Breast epithelium (tissue), 4 donors: ENCODE results near the gene TMEM198. TPM values are rescaled to one million over a fixed set of nuclear protein-coding genes. Genes with fewer than 3 reads are reported as not detected.

Experiments
- DNase-seq, 2 donors: peaks; one replicate each; pipeline ENCODE4 v3.0.0-alpha.2; 2019; ENCODE audit warnings: low spot score in 2 of 2
- H3K27ac ChIP-seq, 2 donors: fragments of 200-600 bp; sonication (generic) in 1 of 2; one replicate each; pipeline ENCODE4 v1.5.1; 2016 to 2019; ENCODE audit warnings: mild to moderate bottlenecking in 1 of 2
- H3K27me3 ChIP-seq, 2 donors: fragments of 200-600 bp; sonication (generic) in 1 of 2; one replicate each; pipeline versions ENCODE4 v1.5.1 to v1.6.0; 2017 to 2019; ENCODE audit warnings: control low read depth in 1 of 2, mild to moderate bottlenecking in 1 of 2
- H3K36me3 ChIP-seq: fragments of 200-600 bp; one replicate; pipeline ENCODE4 v1.5.1; 2019
- H3K4me1 ChIP-seq, 2 donors: fragments of 200-600 bp; sonication (generic); one replicate each; pipeline ENCODE4 v1.5.1; 2016 to 2019; ENCODE audit warnings: control low read depth in 1 of 2
- H3K4me3 ChIP-seq, 3 donors: fragments of 200-600 bp; sonication (generic); 1 replicate in 2 of 3; 2 replicates in 1 of 3; pipeline ENCODE4 v1.5.1; 2016 to 2019; ENCODE audit warnings: mild to moderate bottlenecking in 3 of 3, moderate library complexity in 2 of 3
- H3K9me3 ChIP-seq, 2 donors: fragments of 200-600 bp; sonication (generic) in 1 of 2; one replicate each; pipeline ENCODE4 v1.5.1; 2016 to 2019; ENCODE audit warnings: control low read depth in 1 of 2
- CTCF ChIP-seq, 3 donors: fragments of 450-650 bp; IDR thresholded peaks; one replicate each; pipeline ENCODE4 v1.5.1; 2016 to 2017; ENCODE audit warnings: antibody characterized with exemption in 3 of 3, mild to moderate bottlenecking in 3 of 3, moderate library complexity in 3 of 3
- POLR2A ChIP-seq: fragments of 450-650 bp; IDR thresholded peaks from one replicate; pipeline ENCODE4 v1.6.1; 2016; ENCODE audit warnings: antibody characterized with exemption, mild to moderate bottlenecking, moderate library complexity
- POLR2AphosphoS5 ChIP-seq, 3 donors: sonication (generic); formaldehyde crosslinking; IDR thresholded peaks; one replicate each; pipeline ENCODE4 v1.6.1; 2017; ENCODE audit warnings: antibody characterized with exemption in 3 of 3
- intact Hi-C: fragments of 100-400 bp; cut with DNase I; formaldehyde crosslinking; loops from one replicate; pipeline ENCODE4 v1.15.1; 2023; ENCODE audit warnings: low total_unique reads
- total RNA-seq, 3 donors: library from RNA; depleted of rRNA; stranded (reverse); fragments of >200 nt; gene quantifications; one replicate each; pipeline ENCODE4 v1.1.0, GENCODE V29; 2016

TMEM198 gene
- total RNA-seq, 3 donors from 2014 or later: 1.6 to 1.9 (median 1.8) TPM

GRCh38 chr2:219554350-219554749 is 10.5 kb downstream of the TMEM198 start:
- intact Hi-C loops: no loop called here
- H3K4me3 ChIP-seq: no peak overlapping the region
- DNase-seq: no peak

GRCh38 chr2:219555956-219556355 is 12.1 kb downstream of the TMEM198 start:
- H3K36me3 ChIP-seq: no peaks in the 10 kb centered on the region
- peaks cover 5 to 6% of the 10 kb centered on the region in 2 donors for H3K4me1 ChIP-seq
- intact Hi-C loops: no loop called here
- no peak overlapping the region for H3K4me3 ChIP-seq
- no peaks in the 10 kb centered on the region for H3K27me3 ChIP-seq
- H3K27ac ChIP-seq: no peak overlapping the region
- no peak for DNase-seq
- H3K9me3 ChIP-seq: no peaks in the 10 kb centered on the region
- TF ChIP-seq POLR2A (no peak), POLR2AphosphoS5 (IDR thresholded peaks at IDR 0.05) (no peak), CTCF (IDR thresholded peaks at IDR 0.05) (no peak)

More at GRCh38 chr2:219554350-219554749, 10.5 kb downstream of the TMEM198 start:
- H3K27me3 ChIP-seq: no peaks in the 10 kb centered on the region
- H3K27ac ChIP-seq: no peak overlapping the region
- TF ChIP-seq POLR2AphosphoS5 (IDR thresholded peaks at IDR 0.05) (no peak), CTCF (IDR thresholded peaks at IDR 0.05) (no peak), POLR2A (no peak)
- H3K36me3 ChIP-seq: no peaks in the 10 kb centered on the region
- no peaks in the 10 kb centered on the region for H3K9me3 ChIP-seq
- peaks cover 5 to 6% of the 10 kb centered on the region in 2 donors for H3K4me1 ChIP-seq

GRCh38 chr2:219556413-219556812 is 12.6 kb downstream of the TMEM198 start:
- intact Hi-C loops: no loop called here
- TF ChIP-seq POLR2AphosphoS5 (IDR thresholded peaks at IDR 0.05) (no peak), CTCF (IDR thresholded peaks at IDR 0.05) (no peak), POLR2A (no peak)
- Histone ChIP-seq H3K27me3 (no peaks in the 10 kb centered on the region), H3K4me3 (no peak overlapping the region), H3K4me1 (peaks cover 5% of the 10 kb centered on the region in 2 donors), H3K27ac (no peak overlapping the region), H3K9me3 (no peaks in the 10 kb centered on the region), H3K36me3 (no peaks in the 10 kb centered on the region)
- DNase-seq: no peak

DNA sequence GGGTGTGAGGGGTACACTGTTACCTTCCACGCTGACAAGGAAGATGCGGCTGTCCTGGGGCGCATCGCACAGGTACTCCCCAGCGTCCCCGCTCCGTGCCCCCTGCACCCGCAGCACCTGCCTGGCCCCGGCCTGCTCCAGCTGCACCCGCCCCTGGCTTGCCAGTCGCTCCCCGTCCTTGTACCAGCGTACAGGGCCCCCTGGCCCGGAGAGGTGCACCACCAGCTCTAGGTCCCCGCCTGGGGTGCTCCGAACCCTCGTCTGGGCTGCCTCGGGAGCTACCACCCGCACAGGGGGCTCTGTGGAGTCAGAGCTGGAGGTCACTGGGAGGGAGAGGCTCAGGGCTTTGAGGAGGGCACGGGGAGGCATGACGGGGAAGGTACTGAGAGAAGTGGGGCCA is 13.5 kb downstream of the TMEM198 start:
- H3K27ac ChIP-seq: no peak overlapping the region
- no peaks in the 10 kb centered on the region for H3K27me3 ChIP-seq
- DNase-seq: no peak
- no peak overlapping the region for H3K4me3 ChIP-seq
- intact Hi-C loops: no loop called here
- no peaks in the 10 kb centered on the region for H3K9me3 ChIP-seq
- no peaks in the 10 kb centered on the region for H3K36me3 ChIP-seq
- H3K4me1 ChIP-seq: no peaks in the 10 kb centered on the region
- no peak for TF ChIP-seq CTCF (IDR thresholded peaks at IDR 0.05)
- no peak for TF ChIP-seq POLR2AphosphoS5 (IDR thresholded peaks at IDR 0.05)
- TF ChIP-seq POLR2A: no peak

- Histone ChIP-seq H3K27me3 (no peaks in the 10 kb centered on the region), H3K36me3 (no peaks in the 10 kb centered on the region), H3K9me3 (no peaks in the 10 kb centered on the region), H3K27ac (no peak overlapping the region), H3K4me1 (no peaks in the 10 kb centered on the region), H3K4me3 (no peak overlapping the region)
- TF ChIP-seq CTCF (IDR thresholded peaks at IDR 0.05) (no peak), POLR2A (no peak), POLR2AphosphoS5 (IDR thresholded peaks at IDR 0.05) (no peak)
- no peak for DNase-seq
- intact Hi-C loops: no loop called here
These were observed 14.3 kb downstream of the TMEM198 start for GRCh38 chr2:219557791-219558785.
